Smooth muscle cell (in vitro differentiated cells): ENCODE results near the gene OTULINL. TPM values are rescaled to one million over a fixed set of nuclear protein-coding genes. Genes with fewer than 3 reads are reported as not detected.

Experiments used
- DNase-seq: peaks from one replicate; lab custom pipeline; 2025; ENCODE audit not compliant: unreplicated experiment; lab: John Stamatoyannopoulos, UW
- H2AFZ ChIP-seq: fragments of 200-600 bp; sonication (generic); 2 replicates; pipeline ENCODE4 v1.6.0; 2016; ENCODE audit warnings: antibody characterized with exemption, low read depth, mild to moderate bottlenecking
- H3F3A ChIP-seq: fragments of 200-600 bp; sonication (generic); 2 replicates; pipeline ENCODE4 v1.6.0; 2017; ENCODE audit warnings: antibody characterized with exemption, low read depth
- H3K27ac ChIP-seq: fragments of 200-600 bp; sonication (generic); 2 replicates; pipeline ENCODE4 v1.5.1; 2016; ENCODE audit warnings: low read depth, mild to moderate bottlenecking
- H3K27me3 ChIP-seq: fragments of 200-600 bp; sonication (generic); 2 replicates; pipeline ENCODE4 v1.6.1; 2016; ENCODE audit warnings: low read depth, mild to moderate bottlenecking
- H3K36me3 ChIP-seq: fragments of 200-600 bp; sonication (generic); 2 replicates; pipeline ENCODE4 v1.5.1; 2016; ENCODE audit warnings: low read depth
- H3K4me1 ChIP-seq: fragments of 200-600 bp; sonication (generic); 2 replicates; pipeline ENCODE4 v1.5.1; 2016; ENCODE audit warnings: low read depth
- H3K4me2 ChIP-seq: fragments of 200-600 bp; sonication (generic); 2 replicates; pipeline ENCODE4 v1.6.0; 2016; ENCODE audit warnings: mild to moderate bottlenecking
- H3K4me3 ChIP-seq: fragments of 200-600 bp; sonication (generic); 2 replicates; pipeline ENCODE4 v1.5.1; 2016; ENCODE audit warnings: mild to moderate bottlenecking
- H3K79me2 ChIP-seq: fragments of 200-600 bp; sonication (generic); 2 replicates; pipeline ENCODE4 v1.6.0; 2016; ENCODE audit warnings: low read depth, mild to moderate bottlenecking
- H3K9ac ChIP-seq: fragments of 200-600 bp; sonication (generic); 2 replicates; pipeline ENCODE4 v1.6.0; 2016; ENCODE audit warnings: low read depth
- H3K9me3 ChIP-seq: fragments of 200-600 bp; sonication (generic); replicated peaks from 2 replicates; pipeline ENCODE4 v1.5.1; 2016; ENCODE audit warnings: low read depth
- H4K20me1 ChIP-seq: fragments of 200-600 bp; sonication (generic); 2 replicates; pipeline ENCODE4 v1.6.0; 2016; ENCODE audit warnings: low read depth
- WGBS: methylation state at CpG from one replicate; pipeline ENCODE4 v1.1.7; 2016; ENCODE audit warnings: low lambda C conversion rate; 5-methylcytosine and 5-hydroxymethylcytosine counted together
- polyA plus RNA-seq: library from polyadenylated mRNA; unstranded; fragments of >200 nt; fragmentation: Nextera tagmentation; extraction: Ambion mirVana; gene quantifications from 2 replicates; pipeline ENCODE4 v1.2.1, GENCODE V29; 2016
- total RNA-seq: library from RNA; depleted of rRNA; stranded (reverse); fragments of >200 nt; gene quantifications from 2 replicates; pipeline ENCODE4 v1.2.3, GENCODE V29; 2014
- TF ChIP-seq, protein P1 (sequence below): fragments of 200-600 bp; sonication (generic); IDR thresholded peaks from 2 replicates; pipeline ENCODE4 v1.5.1; 2017; ENCODE audit warnings: borderline replicate concordance, mild to moderate bottlenecking, antibody characterized with exemption; ENCODE audit not compliant: insufficient read depth, poor library complexity, severe bottlenecking

OTULINL gene
- total and polyA plus RNA-seq, 2 experiments from 2014 or later = 0.19 to 1.1 TPM

GRCh38 chr5:14576206-14576605 lies 5.4 kb upstream of the OTULINL start:
- no peak overlapping the region for H3K4me3 ChIP-seq
- no peak overlapping the region for H3K27ac ChIP-seq
- TF ChIP-seq, protein P1, sequence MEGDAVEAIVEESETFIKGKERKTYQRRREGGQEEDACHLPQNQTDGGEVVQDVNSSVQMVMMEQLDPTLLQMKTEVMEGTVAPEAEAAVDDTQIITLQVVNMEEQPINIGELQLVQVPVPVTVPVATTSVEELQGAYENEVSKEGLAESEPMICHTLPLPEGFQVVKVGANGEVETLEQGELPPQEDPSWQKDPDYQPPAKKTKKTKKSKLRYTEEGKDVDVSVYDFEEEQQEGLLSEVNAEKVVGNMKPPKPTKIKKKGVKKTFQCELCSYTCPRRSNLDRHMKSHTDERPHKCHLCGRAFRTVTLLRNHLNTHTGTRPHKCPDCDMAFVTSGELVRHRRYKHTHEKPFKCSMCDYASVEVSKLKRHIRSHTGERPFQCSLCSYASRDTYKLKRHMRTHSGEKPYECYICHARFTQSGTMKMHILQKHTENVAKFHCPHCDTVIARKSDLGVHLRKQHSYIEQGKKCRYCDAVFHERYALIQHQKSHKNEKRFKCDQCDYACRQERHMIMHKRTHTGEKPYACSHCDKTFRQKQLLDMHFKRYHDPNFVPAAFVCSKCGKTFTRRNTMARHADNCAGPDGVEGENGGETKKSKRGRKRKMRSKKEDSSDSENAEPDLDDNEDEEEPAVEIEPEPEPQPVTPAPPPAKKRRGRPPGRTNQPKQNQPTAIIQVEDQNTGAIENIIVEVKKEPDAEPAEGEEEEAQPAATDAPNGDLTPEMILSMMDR = no peak
- H3K9me3 ChIP-seq = no peaks in the 10 kb centered on the region
- no peaks in the 10 kb centered on the region for H4K20me1 ChIP-seq
- DNase-seq = no peak
- no peaks in the 10 kb centered on the region for H3F3A ChIP-seq
- H3K36me3 ChIP-seq = no peaks in the 10 kb centered on the region
- 85% methylated on average over 7 of the region's 7 CpGs for WGBS
- H3K4me1 ChIP-seq = no peaks in the 10 kb centered on the region
- no peak overlapping the region for H3K9ac ChIP-seq
- no peak overlapping the region for H2AFZ ChIP-seq
- H3K79me2 ChIP-seq = no peaks in the 10 kb centered on the region
- peaks cover 20% of the 10 kb centered on the region for H3K27me3 ChIP-seq
- H3K4me2 ChIP-seq = no peak overlapping the region

- H3K4me3 ChIP-seq = no peak overlapping the region
- H3K27me3 ChIP-seq = peaks cover 24% of the 10 kb centered on the region
- TF ChIP-seq, protein P1 = no peak
- H3K36me3 ChIP-seq = no peaks in the 10 kb centered on the region
- WGBS = 93% methylated on average over 34 of the region's 40 CpGs
- DNase-seq = no peak
- H3K4me2 ChIP-seq = no peak overlapping the region
- H3K9ac ChIP-seq = no peak overlapping the region
- no peak overlapping the region for H3K27ac ChIP-seq
- H3K79me2 ChIP-seq = no peaks in the 10 kb centered on the region
- no peaks in the 10 kb centered on the region for H4K20me1 ChIP-seq
- no peaks in the 10 kb centered on the region for H3K9me3 ChIP-seq
- peaks cover 1% of the 10 kb centered on the region for H3K4me1 ChIP-seq
- no peak overlapping the region for H2AFZ ChIP-seq
- no peaks in the 10 kb centered on the region for H3F3A ChIP-seq
Observed at GRCh38 chr5:14577079-14577725, 4.4 kb upstream of the OTULINL start.

DNA sequence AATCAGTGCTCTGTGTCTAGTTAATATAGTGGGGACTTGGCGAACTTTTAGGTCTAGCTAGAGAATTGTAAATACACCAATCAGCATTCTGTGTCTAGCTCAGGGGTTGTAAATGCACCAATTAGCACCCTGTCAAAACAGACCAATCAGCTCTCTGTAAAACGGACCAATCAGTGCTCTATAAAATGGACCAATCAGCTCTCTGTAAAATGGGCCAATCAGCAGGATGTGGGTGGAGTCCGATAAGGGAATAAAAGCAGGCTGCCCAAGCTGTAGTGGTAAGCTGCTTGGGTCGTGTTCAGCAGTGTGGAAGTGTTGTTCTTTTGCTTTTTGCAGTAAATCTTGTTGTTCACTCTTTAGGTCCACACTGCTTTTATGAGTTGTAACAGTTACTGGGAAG lies 3.6 kb upstream of the OTULINL start:
- H3K27me3 ChIP-seq = peaks cover 31% of the 10 kb centered on the region
- no peaks in the 10 kb centered on the region for H3K79me2 ChIP-seq
- 93% methylated on average over 4 of the region's 4 CpGs for WGBS
- DNase-seq = no peak
- H3K9ac ChIP-seq = no peak overlapping the region
- H3K36me3 ChIP-seq = no peaks in the 10 kb centered on the region
- H3K9me3 ChIP-seq = no peaks in the 10 kb centered on the region
- no peak overlapping the region for H3K4me3 ChIP-seq
- TF ChIP-seq, protein P1 = no peak
- no peak overlapping the region for H3K4me2 ChIP-seq
- H2AFZ ChIP-seq = no peak overlapping the region
- peaks cover 4% of the 10 kb centered on the region for H3K4me1 ChIP-seq
- no peaks in the 10 kb centered on the region for H4K20me1 ChIP-seq
- H3K27ac ChIP-seq = no peak overlapping the region
- H3F3A ChIP-seq = peaks cover under 1% of the 10 kb centered on the region

DNA sequence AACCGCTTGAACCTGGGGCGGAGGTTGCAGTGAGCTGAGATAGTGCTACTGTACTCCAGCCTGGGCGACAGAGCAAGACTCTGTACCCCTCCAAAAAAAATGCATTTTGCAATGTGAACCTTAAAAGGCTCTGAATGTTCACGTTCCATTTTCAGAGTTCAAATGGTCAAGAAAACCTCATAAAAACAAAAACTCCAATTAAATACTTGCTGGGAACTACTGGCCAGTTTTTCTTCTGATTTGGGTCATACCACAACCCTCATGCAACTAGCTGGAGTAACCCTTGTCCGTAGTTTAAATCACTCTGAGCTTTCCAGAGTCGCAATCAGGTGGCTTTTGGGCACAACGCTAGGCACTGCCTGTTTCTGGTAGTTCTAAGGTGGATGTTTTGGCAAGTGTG lies 2.3 kb upstream of the OTULINL start:
- WGBS = 90% methylated on average over 7 of the region's 7 CpGs
- H3K36me3 ChIP-seq = no peaks in the 10 kb centered on the region
- H3K4me3 ChIP-seq = no peak overlapping the region
- H3K9ac ChIP-seq = no peak overlapping the region
- no peak overlapping the region for H2AFZ ChIP-seq
- H3K4me1 ChIP-seq = peaks cover 4% of the 10 kb centered on the region
- no peaks in the 10 kb centered on the region for H3K79me2 ChIP-seq
- TF ChIP-seq, protein P1 = no peak
- peaks cover 44% of the 10 kb centered on the region for H3K27me3 ChIP-seq
- no peak overlapping the region for H3K4me2 ChIP-seq
- H4K20me1 ChIP-seq = no peaks in the 10 kb centered on the region
- no peak overlapping the region for H3K27ac ChIP-seq
- DNase-seq = no peak
- peaks cover 8% of the 10 kb centered on the region for H3F3A ChIP-seq
- H3K9me3 ChIP-seq = no peaks in the 10 kb centered on the region
